Right renal pelvis (tissue), 4 donors: Measurements from ENCODE around the gene B3GALNT2. TPM values are rescaled to one million over a fixed set of nuclear protein-coding genes. Genes with fewer than 3 reads are reported as not detected.
A peak's percentile ranks its signal among the peaks of the same experiment; 100 is the strongest.
"Not testable (repeated sequence)": the region's sequence is repeated elsewhere in the genome, so short reads cannot be mapped to it uniquely, and the experiment has no call there.

Experiments
- DNase-seq, 4 donors: peaks; one replicate each; pipeline ENCODE4 v3.0.0-alpha.2; 2013; ENCODE audit warnings: low read depth in 4 of 4, low spot score in 3 of 4, missing footprints in 1 of 4
- polyA plus RNA-seq, 4 donors: library from polyadenylated mRNA; unstranded; fragments of 120-200 nt; gene quantifications; one replicate each; pipeline ENCODE4 v1.2.1, GENCODE V29; 2013; ENCODE audit not compliant: insufficient read length in 4 of 4

Gene B3GALNT2
- polyA plus RNA-seq, 4 donors = 17.7 to 21.4 (median 19.2) TPM

- DNase-seq = peak; percentile 98 to 99 (median 98)
Observed at GRCh38 chr1:235504494-235505222, 406 bp upstream of the B3GALNT2 start.

- DNase-seq = peak; percentile 36 to 67 (median 42)
Observed at GRCh38 chr1:235503403-235504121, 690 bp downstream of the B3GALNT2 start.

DNA sequence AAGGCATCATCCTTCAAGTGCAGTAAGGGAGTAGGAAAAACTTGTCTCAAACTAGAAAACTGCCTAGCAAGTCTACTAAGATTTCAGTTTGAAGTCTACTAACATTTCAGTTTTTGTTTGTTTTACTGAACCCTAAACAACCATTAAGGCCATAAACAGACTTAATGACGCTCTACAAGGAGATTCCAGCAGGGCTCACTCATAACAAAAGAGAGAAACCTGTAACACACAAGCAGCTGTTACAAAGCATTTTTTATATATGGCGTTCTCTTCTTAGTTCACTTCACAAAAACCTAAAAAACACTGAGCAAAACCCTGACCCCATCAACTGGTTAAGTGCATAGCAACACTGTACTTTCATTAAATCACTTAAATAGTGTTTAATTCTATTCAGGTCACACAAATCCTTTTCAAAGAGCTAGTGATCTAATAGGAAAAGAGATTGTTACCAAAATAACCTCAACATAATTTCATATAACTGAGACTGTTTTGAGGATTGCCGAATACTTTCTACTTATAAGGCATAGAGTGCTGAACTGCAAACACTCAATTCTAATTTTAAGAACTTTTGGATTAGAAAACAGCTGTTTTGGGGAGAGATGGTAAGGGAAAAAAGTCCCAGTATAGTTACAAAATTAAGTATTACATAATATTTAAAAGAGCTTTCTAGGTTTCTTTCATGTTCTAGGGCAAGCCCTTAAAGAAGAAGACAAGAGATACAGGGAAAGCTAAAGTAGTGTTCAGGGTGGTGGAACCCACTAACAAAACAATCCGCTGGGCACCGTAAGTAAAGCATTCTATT, 1.4 kb downstream of the B3GALNT2 start:
- peak; percentile 28 to 36 (median 30) for DNase-seq

DNA sequence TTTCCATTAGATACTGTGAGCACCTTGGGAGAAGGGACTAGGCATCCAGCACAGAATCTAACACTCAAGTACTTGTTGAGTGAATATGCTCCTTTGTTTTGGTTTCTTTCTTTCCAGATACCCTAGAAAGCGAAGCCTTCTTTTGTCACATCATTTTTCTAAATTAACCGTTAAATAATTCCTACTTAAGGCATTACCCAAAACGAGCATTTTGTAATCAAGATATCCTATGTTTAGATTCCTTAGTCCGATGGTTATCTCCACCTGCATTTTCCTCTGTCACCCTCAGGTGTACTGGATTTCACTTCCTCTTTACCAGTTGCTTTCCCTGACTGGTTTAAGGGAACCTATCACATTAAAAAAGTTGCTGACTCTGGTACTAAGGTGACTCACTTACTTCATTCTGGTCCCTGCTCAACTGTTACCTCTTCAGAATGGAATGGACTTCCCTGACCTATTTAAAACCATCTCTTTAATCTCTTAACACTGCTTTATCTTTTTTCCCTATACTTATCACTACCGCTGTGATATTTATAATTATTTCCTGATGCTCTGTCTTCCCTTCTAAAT, 3.2 kb downstream of the B3GALNT2 start:
- no peak for DNase-seq

DNA sequence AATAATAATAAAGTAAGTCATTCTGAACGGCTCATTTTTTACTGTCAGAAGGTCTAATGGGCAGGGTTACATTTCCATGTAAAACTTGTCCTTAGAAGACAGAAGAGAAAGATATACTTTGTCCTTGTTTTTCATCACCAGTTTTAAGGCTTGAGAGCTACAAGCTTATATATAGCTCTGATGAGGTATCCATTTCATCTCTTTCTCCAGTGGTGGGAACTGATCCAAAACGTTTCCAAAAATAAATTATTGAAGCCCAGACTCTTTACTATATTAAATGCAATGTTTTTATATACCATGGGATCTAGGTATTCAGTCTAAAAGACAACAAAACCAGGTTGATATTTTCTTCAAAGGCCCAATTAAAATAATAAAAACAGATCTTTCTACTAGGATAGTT, 8.7 kb downstream of the B3GALNT2 start:
- DNase-seq = no peak

DNA sequence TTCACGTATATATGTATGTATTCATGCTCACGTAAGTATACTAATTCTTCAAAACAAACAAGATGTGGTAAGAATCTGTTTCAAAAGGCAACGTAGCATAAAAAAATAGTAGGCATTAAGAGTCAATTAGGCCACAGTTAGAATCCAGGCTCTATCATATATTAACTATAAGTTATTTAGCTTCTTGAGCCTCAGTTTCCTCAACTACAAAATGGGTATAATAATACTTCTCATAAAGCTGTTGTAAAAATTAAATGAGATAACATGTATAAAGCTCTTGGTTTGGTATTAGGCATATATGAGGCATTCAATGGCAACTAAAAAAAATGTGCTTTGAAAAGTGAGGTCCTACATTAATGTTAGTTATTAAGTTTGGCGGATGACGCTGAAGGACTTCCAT, 9.2 kb downstream of the B3GALNT2 start:
- DNase-seq = no peak

DNA sequence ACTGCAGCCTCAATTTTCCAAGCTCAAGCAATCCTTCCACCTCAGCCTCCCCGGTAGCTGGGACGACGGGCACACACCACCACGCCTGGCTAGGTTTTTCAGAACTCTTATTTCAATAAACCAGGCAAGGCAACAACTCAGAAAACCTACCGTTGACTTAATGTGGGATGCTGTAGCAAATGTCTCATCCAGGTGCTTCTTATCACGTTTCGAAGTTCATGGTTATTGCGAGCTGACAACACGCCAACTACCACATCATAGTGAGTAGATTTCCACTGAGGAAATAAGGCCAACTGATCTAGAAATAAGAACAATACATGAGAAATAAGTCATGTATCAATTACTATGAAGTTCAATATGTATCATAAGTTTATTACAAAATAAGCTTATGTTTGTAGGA, 9.7 kb downstream of the B3GALNT2 start:
- no peak for DNase-seq

- DNase-seq = no peak
Observed at GRCh38 chr1:235491644-235492043, 12.6 kb downstream of the B3GALNT2 start.

DNA sequence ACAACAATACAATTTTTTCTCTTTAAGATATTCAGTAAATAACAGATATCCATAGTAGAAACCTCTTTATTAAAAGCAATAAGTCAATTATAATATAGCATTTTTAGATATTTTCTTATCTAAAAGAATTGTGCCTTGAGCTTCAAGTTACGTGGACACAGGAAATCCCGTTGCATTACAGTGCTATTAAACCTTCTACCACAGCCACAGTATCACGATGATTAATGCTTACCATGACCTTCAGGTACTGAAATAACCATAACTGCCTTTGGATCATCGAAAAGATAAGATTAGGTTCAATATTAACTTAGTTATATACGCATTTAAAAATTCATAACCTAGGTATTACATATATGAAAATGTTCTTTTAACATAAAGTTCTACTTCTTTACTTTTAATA, 17.9 kb downstream of the B3GALNT2 start:
- DNase-seq = no peak

- no peak for DNase-seq
Observed at GRCh38 chr1:235485558-235485957, 18.7 kb downstream of the B3GALNT2 start.

DNA sequence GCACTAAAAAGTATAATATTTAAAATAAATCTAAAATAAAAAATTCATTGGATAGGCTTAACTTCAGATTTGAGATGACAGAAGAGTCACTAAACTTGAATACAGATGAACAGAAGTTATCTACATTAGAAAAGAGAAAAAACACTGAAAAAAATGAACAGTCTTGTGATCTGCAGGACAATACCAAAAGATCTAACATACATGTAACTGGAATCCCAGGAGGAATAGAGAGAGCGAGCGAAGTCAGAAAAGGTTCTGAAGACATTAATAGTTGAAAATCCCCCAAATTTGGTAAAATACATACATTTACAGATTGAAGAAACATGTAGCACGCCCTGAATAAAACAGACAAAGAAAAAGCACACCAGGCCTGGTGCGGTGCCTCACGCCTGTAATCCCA, 21.2 kb downstream of the B3GALNT2 start:
- no peak for DNase-seq

DNA sequence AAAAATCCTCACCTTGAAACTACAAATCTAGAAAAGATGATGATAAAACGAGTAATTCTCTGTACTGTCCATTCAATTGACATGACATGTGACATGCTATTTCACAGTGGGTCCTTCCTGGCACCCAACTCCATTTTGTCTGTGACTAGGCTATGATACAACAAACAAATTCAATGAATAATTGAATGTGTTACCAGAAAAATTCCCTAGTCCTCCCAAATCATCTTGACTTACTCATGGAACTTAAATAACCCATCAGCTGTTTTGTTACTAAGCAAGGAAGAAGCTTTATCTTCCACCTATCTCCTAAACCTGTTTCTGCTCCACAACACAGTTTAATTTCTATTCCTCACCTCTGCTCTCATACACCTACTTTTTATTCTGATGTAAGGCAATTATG, 30.4 kb downstream of the B3GALNT2 start:
- DNase-seq = no peak

DNA sequence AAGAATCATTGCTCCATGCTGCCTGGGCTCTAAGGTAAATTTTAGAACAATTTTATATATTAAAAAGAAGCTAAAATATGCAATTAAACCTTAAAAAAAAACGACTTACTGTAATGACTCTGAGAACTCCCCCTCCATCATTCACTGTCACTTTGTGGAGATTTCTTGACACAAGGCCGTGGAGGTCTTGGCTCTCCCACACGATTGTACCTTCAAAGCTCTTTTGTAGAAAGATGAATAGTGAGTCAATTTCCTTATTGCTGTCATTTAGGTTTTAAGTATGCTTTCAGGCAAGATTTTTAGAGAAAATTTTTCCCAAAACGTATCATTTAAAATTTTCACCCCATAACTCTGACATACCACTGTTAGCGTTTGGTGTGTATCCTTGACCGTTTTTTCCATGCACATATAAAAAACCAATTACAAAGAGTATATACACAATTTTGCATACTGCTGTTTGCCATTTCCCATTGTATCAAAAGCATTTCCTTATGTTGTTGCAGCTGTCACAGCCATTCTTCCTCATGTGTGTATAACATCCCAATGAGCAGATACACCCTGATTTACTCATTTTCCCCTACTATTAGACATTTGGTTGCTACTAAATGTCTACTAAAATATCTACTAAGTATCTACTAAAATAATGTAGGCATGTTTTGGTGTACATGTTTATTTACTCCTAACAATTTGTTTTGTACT, 33.4 kb downstream of the B3GALNT2 start:
- DNase-seq = no peak

GRCh38 chr1:235469897-235470296, 34.4 kb downstream of the B3GALNT2 start:
- not testable (repeated sequence) for DNase-seq

DNA sequence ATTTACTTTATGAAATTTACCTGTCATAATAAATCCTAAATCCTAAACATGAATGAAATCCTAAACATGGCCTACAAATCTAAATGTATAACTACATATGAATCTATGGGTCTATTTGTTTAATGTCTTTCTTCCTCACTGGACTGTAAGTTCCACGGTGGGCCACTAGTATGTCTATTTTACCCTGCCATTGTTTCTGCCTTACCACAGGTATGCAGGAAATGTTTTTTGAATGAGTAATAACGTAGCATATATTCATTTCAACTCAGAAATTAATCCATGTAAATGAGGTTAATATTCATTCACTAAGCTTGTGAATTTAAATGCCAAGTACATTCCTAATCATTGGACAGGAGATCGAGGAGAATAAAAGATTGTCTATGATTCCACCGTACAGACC, 35.3 kb downstream of the B3GALNT2 start:
- no peak for DNase-seq

GRCh38 chr1:235468004-235468403, 36.2 kb downstream of the B3GALNT2 start:
- no peak for DNase-seq

DNA sequence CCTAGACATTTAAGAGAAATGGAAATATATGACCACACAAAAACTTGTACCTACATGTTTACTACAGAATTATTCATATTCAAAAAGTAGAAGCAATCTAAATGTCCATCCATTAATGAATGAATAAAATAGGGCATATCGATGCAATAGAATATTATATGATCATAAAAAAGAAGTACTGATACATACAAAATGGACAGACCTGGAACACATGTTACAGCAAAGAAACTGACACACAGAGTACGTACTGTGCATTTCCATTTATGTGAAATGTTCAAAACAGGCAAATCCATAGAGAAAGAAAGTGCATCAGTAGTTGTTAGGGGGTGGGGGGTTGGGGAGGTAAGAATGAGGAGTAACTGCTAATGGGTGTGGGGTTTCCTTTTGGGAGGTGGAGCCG, 39.2 kb downstream of the B3GALNT2 start:
- DNase-seq = no peak

DNA sequence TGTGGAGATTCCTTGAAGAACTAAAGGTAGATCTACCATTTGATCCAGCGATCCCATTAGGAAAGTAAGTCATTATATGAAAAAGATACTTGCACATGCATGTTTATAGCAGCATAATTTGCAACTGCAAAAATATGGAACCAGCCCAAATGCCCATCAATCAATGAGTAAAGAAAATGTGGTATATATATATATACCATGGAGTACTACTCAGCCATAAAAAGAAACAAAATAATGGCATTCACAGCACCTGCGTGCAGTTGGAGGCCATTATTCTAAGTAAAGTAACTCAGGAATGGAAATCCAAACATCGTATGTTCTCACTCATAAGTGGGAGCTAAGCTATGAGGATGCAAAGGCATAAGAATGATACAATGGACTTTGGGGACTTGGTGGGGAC, 41.4 kb downstream of the B3GALNT2 start:
- DNase-seq = not testable (repeated sequence)

- DNase-seq = no peak
Observed at GRCh38 chr1:235461954-235462353, 42.3 kb downstream of the B3GALNT2 start.

- no peak for DNase-seq
Observed at GRCh38 chr1:235460770-235461169, 43.5 kb downstream of the B3GALNT2 start.
